H9 (cell line): Measurements from ENCODE around the gene ASPM. TPM values are rescaled to one million over a fixed set of nuclear protein-coding genes. Genes with fewer than 3 reads are reported as not detected.

Experiments used
- DNase-seq: peaks from one replicate; pipeline ENCODE4 v3.0.0-alpha.2; 2017
- H2AFZ ChIP-seq: one replicate; pipeline ENCODE4 v1.6.1; 2013; ENCODE audit warnings: mild to moderate bottlenecking, low read length, control low read depth, moderate library complexity
- H2AK5ac ChIP-seq: 2 replicates; pipeline ENCODE4 v1.6.1; 2013; ENCODE audit warnings: low read length, control low read depth, mixed read lengths; ENCODE audit not compliant: insufficient read length
- H2BK120ac ChIP-seq: one replicate; pipeline ENCODE4 v1.6.1; 2013; ENCODE audit warnings: low read depth, mild to moderate bottlenecking, low read length, control low read depth, inconsistent platforms; ENCODE audit not compliant: poor library complexity, severe bottlenecking
- H2BK12ac ChIP-seq: 2 replicates; pipeline ENCODE4 v1.6.1; 2013; ENCODE audit warnings: low read length, control low read depth, mixed read lengths, low read depth; ENCODE audit not compliant: insufficient read length
- H2BK15ac ChIP-seq: 2 replicates; pipeline ENCODE4 v1.6.1; 2013; ENCODE audit warnings: low read depth, low read length, control low read depth
- H2BK20ac ChIP-seq: one replicate; pipeline ENCODE4 v1.6.1; 2013; ENCODE audit warnings: low read depth, mild to moderate bottlenecking, low read length, control low read depth, inconsistent platforms; ENCODE audit not compliant: poor library complexity, severe bottlenecking
- H2BK5ac ChIP-seq: 2 replicates; pipeline ENCODE4 v1.6.1; 2013; ENCODE audit warnings: low read length, control low read depth, mixed read lengths; ENCODE audit not compliant: insufficient read length
- H3K14ac ChIP-seq: 2 replicates; pipeline ENCODE4 v1.6.1; 2013; ENCODE audit warnings: low read length, control low read depth; ENCODE audit not compliant: insufficient read depth
- H3K18ac ChIP-seq: 2 replicates; pipeline ENCODE4 v1.6.1; 2013; ENCODE audit warnings: low read depth, mild to moderate bottlenecking, mixed read lengths, low read length, control low read depth; ENCODE audit not compliant: insufficient read length
- H3K23ac ChIP-seq: 2 replicates; pipeline ENCODE4 v1.6.1; 2013; ENCODE audit warnings: low read length, control low read depth, mixed read lengths, low read depth; ENCODE audit not compliant: insufficient read length
- H3K23me2 ChIP-seq: 2 replicates; pipeline ENCODE4 v1.6.1; 2013; ENCODE audit warnings: low read depth, mild to moderate bottlenecking, mixed read lengths, low read length, control low read depth; ENCODE audit not compliant: insufficient read length, poor library complexity, severe bottlenecking
- H3K27ac ChIP-seq: 2 replicates; pipeline ENCODE4 v1.5.1; 2013; ENCODE audit warnings: low read length, control low read depth, mixed read lengths, low read depth; ENCODE audit not compliant: insufficient read length
- H3K27me3 ChIP-seq: 2 replicates; pipeline ENCODE4 v1.6.1; 2013; ENCODE audit warnings: low read length, control low read depth, inconsistent platforms; ENCODE audit not compliant: insufficient read depth
- H3K4ac ChIP-seq: 2 replicates; pipeline ENCODE4 v1.6.1; 2013; ENCODE audit warnings: low read depth, mild to moderate bottlenecking, control low read depth, inconsistent platforms, low read length, moderate library complexity
- H3K4me1 ChIP-seq: 2 replicates; pipeline ENCODE4 v1.6.1; 2013; ENCODE audit warnings: low read length, control low read depth, inconsistent platforms; ENCODE audit not compliant: insufficient read depth
- H3K4me2 ChIP-seq: 2 replicates; pipeline ENCODE4 v1.6.1; 2013; ENCODE audit warnings: low read length, control low read depth, mixed read lengths; ENCODE audit not compliant: insufficient read length, insufficient read depth
- H3K56ac ChIP-seq: 2 replicates; pipeline ENCODE4 v1.6.1; 2013; ENCODE audit warnings: low read depth, mild to moderate bottlenecking, mixed read lengths, low read length, control low read depth; ENCODE audit not compliant: insufficient read length
- H3K79me1 ChIP-seq: 2 replicates; pipeline ENCODE4 v1.6.1; 2013; ENCODE audit warnings: low read depth, mild to moderate bottlenecking, moderate library complexity, low read length, control low read depth, inconsistent platforms; ENCODE audit not compliant: insufficient read depth, poor library complexity, severe bottlenecking
- H3K79me2 ChIP-seq: 2 replicates; pipeline ENCODE4 v1.6.1; 2013; ENCODE audit warnings: low read length, control low read depth, inconsistent platforms; ENCODE audit not compliant: insufficient read depth
- H3K9ac ChIP-seq: 2 replicates; pipeline ENCODE4 v1.6.1; 2013; ENCODE audit warnings: low read length, control low read depth, mixed read lengths; ENCODE audit not compliant: insufficient read length; ENCODE audit errors: extremely low read depth
- H3K9me3 ChIP-seq: one replicate; pipeline ENCODE4 v1.6.1; 2013; ENCODE audit warnings: low read depth, low read length, inconsistent platforms; ENCODE audit not compliant: control insufficient read depth
- H3T11ph ChIP-seq: one replicate; pipeline ENCODE4 v1.6.1; 2013; ENCODE audit warnings: mild to moderate bottlenecking, low read length, control low read depth, inconsistent platforms
- H4K20me1 ChIP-seq: one replicate; pipeline ENCODE4 v1.6.1; 2013; ENCODE audit not compliant: control insufficient read depth, insufficient read length, insufficient read depth
- H4K5ac ChIP-seq: 2 replicates; pipeline ENCODE4 v1.6.1; 2013; ENCODE audit warnings: low read depth, mild to moderate bottlenecking, mixed read lengths, low read length, control low read depth; ENCODE audit not compliant: insufficient read length
- H4K8ac ChIP-seq: replicated peaks from 2 replicates; pipeline ENCODE4 v1.6.1; 2013; ENCODE audit warnings: low read length, control low read depth, mixed read lengths, low read depth; ENCODE audit not compliant: insufficient read length
- H4K91ac ChIP-seq: 2 replicates; pipeline ENCODE4 v1.6.1; 2013; ENCODE audit warnings: low read depth, mild to moderate bottlenecking, moderate library complexity, mixed read lengths, low read length, control low read depth; ENCODE audit not compliant: insufficient read length
- H3K27ac Mint-ChIP-seq, 3 experiments: 2 replicates in 2 of 3; 3 replicates in 1 of 3; pipeline ENCODE4 v1.8.0; 2020 to 2021; ENCODE audit warnings: mixed read lengths in 3 of 3, mild to moderate bottlenecking in 1 of 3, moderate library complexity in 1 of 3
- H3K27me3 Mint-ChIP-seq: 2 replicates; pipeline ENCODE4 v1.8.0; 2021; ENCODE audit warnings: low read depth, mild to moderate bottlenecking, moderate library complexity, mixed read lengths
- H3K36me3 Mint-ChIP-seq, 3 experiments: 2 replicates in 2 of 3; 3 replicates in 1 of 3; pipeline ENCODE4 v1.8.0; 2020 to 2021; ENCODE audit warnings: low read depth in 3 of 3, mixed read lengths in 3 of 3; ENCODE audit not compliant: insufficient read depth in 1 of 3
- H3K4me1 Mint-ChIP-seq, 2 experiments: 2 replicates each; pipeline ENCODE4 v1.8.0; 2020; ENCODE audit warnings: mixed read lengths in 2 of 2
- H3K4me3 Mint-ChIP-seq, 2 experiments: 2 replicates in 1 of 2; 3 replicates in 1 of 2; pipeline ENCODE4 v1.8.0; 2020 to 2021; ENCODE audit warnings: mild to moderate bottlenecking in 2 of 2, mixed read lengths in 2 of 2, moderate library complexity in 1 of 2
- H3K9me3 Mint-ChIP-seq, 2 experiments: 2 replicates in 1 of 2; 3 replicates in 1 of 2; pipeline ENCODE4 v1.8.0; 2020; ENCODE audit warnings: mild to moderate bottlenecking in 2 of 2, mixed read lengths in 2 of 2, moderate library complexity in 1 of 2
- CTCF ChIP-seq: fragments of 200-600 bp; sonication (generic); conservative IDR thresholded peaks from 3 replicates; pipeline ENCODE4 v1.8.0; 2021; ENCODE audit warnings: antibody characterized with exemption, mild to moderate bottlenecking
- WGBS: extraction: QIAGEN DNeasy Blood & Tissue Kit; methylation state at CpG from one replicate; pipeline ENCODE4 v1.1.7; 2013; ENCODE audit warnings: missing lambda C conversion rate, low lambda C conversion rate, mixed read lengths; ENCODE audit not compliant: insufficient read length; ENCODE audit errors: extremely low coverage; 5-methylcytosine and 5-hydroxymethylcytosine counted together
- total RNA-seq: library from RNA; stranded (reverse); gene quantifications from 2 replicates; pipeline ENCODE4 v1.2.1, GENCODE V29; 2021

The ASPM gene
- total RNA-seq, 1 experiment from 2014 or later = 34.9 TPM

DNA sequence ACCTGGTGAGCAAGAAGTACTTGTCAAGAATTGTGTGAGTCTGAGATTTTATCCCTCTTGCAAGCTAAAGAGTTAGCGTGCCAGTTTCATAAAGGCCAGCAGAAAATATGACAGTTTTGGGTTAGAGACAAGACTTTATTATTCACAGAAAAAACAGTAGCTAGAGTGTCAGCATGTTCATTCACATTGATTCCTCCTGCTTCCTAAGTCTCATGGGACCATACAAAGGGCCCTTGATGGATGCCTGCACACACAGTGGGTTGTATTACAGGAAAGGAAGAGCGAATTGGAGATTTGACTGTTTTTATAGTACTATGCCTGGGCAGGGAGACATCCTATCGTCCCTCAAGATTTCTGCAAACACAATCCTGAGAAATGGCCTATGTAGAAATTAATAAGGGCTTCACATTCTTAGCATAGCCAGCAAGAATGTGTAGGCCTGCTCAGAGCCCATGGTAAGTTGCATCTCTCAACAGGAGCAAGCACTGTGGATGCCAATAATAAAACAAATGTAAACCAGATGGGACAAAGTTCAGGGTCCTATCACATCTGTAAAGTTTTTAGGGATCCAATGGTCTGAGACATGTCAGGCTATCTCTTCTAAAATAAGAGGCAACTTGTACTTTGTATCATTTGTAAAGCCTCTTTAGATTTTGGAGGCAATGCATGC is 4.0 kb upstream of the ASPM start:
- no peaks in the 10 kb centered on the region for H3K4me1 Mint-ChIP-seq
- H2BK5ac ChIP-seq = no peak overlapping the region

More for the DNA sequence above, 4.0 kb upstream of the ASPM start:
- Histone ChIP-seq H2BK15ac (no peak overlapping the region), H2BK12ac (no peak overlapping the region), H2AFZ (no peak overlapping the region), H2AK5ac (no peak overlapping the region), H3T11ph (no peak overlapping the region), H3K9me3 (no peaks in the 10 kb centered on the region), H3K79me2 (peaks cover 2% of the 10 kb centered on the region; the same call in 1 of the 2 replicates), H3K23ac (no peak overlapping the region), H3K4me2 (no peak overlapping the region), H3K79me1 (no peaks in the 10 kb centered on the region), H2BK120ac (no peak overlapping the region), H4K5ac (no peak overlapping the region), H4K91ac (no peak overlapping the region), H3K4me1 (no peaks in the 10 kb centered on the region), H3K9ac (no peak overlapping the region), H3K23me2 (no peaks in the 10 kb centered on the region), H3K4ac (no peak overlapping the region), H3K18ac (no peak overlapping the region), H2BK20ac (no peak overlapping the region), H3K27ac (no peak overlapping the region), H3K14ac (no peak overlapping the region), H3K56ac (no peak overlapping the region), H4K20me1 (no peaks in the 10 kb centered on the region), H3K27me3 (no peaks in the 10 kb centered on the region), H4K8ac (no peak overlapping the region)
- Mint-ChIP-seq H3K36me3 (peaks cover 0 to 2% (median 0%) of the 10 kb centered on the region in 3 experiments; a peak in 2 of 7 replicates), H3K9me3 (peaks cover 0 to 2% of the 10 kb centered on the region in 2 experiments; a peak in 1 of 5 replicates), H3K27ac (no peak overlapping the region; a peak in 1 of 7 replicates), H3K27me3 (no peaks in the 10 kb centered on the region), H3K4me3 (no peak overlapping the region)
- TF ChIP-seq CTCF = no peak
- no CpG with 5 or more reads among the region's 3 CpGs for whole genome bisulfite sequencing
- no peak for DNase-seq
